Natural killer cell (primary cell): ENCODE results near the gene TMEM18. TPM values are rescaled to one million over a fixed set of nuclear protein-coding genes. Genes with fewer than 3 reads are reported as not detected.

ENCODE experiments used
- ATAC-seq, 3 donors: fragments of 150-1000 bp in 2 of 3; fragments of 200-7000 bp in 1 of 3; cut with Tn5 transposase; 1 replicate in 1 of 3; 2 replicates in 2 of 3; pipeline ENCODE4 v1.10.0; 2021; ENCODE audit warnings: mild to moderate bottlenecking in 2 of 3, moderate library complexity in 2 of 3
- DNase-seq, 2 donors: peaks; one replicate each; pipeline versions ENCODE4 v3.0.0 to v3.0.0-alpha.2; 2013 to 2021; ENCODE audit warnings: mixed read lengths in 1 of 2
- H3K27ac ChIP-seq: one replicate; pipeline ENCODE4 v1.5.1; 2013; ENCODE audit warnings: mild to moderate bottlenecking, low read length
- H3K27me3 ChIP-seq: one replicate; pipeline ENCODE4 v1.6.1; 2013; ENCODE audit warnings: low read length; ENCODE audit not compliant: control insufficient read depth, insufficient read depth
- H3K36me3 ChIP-seq: one replicate; pipeline ENCODE4 v1.6.1; 2013; ENCODE audit warnings: low read length; ENCODE audit not compliant: control insufficient read depth, insufficient read depth
- H3K4me1 ChIP-seq: one replicate; pipeline ENCODE4 v1.6.1; 2013; ENCODE audit warnings: low read length; ENCODE audit not compliant: control insufficient read depth, insufficient read depth
- H3K4me3 ChIP-seq: one replicate; pipeline ENCODE4 v1.5.1; 2013; ENCODE audit warnings: low read length
- H3K9me3 ChIP-seq: one replicate; pipeline ENCODE4 v1.6.1; 2013; ENCODE audit warnings: low read length; ENCODE audit not compliant: control insufficient read depth, insufficient read depth
- H3K27ac Mint-ChIP-seq, 2 donors: one replicate each; pipeline ENCODE4 v1.8.0; 2022; ENCODE audit warnings: mild to moderate bottlenecking in 2 of 2, mixed read lengths in 2 of 2, moderate library complexity in 1 of 2
- H3K27me3 Mint-ChIP-seq, 2 donors: one replicate each; pipeline ENCODE4 v1.8.0; 2022; ENCODE audit warnings: low read depth in 2 of 2, mixed read lengths in 2 of 2
- H3K36me3 Mint-ChIP-seq: one replicate; pipeline ENCODE4 v1.8.0; 2022; ENCODE audit warnings: mixed read lengths
- H3K4me1 Mint-ChIP-seq, 2 donors: one replicate each; pipeline ENCODE4 v1.8.0; 2022; ENCODE audit warnings: mixed read lengths in 2 of 2
- H3K4me3 Mint-ChIP-seq: one replicate; pipeline ENCODE4 v1.8.0; 2022; ENCODE audit warnings: mild to moderate bottlenecking, moderate library complexity, mixed read lengths
- H3K9me3 Mint-ChIP-seq, 2 donors: one replicate each; pipeline ENCODE4 v1.8.0; 2022; ENCODE audit warnings: mixed read lengths in 2 of 2
- WGBS: methylation state at CpG from one replicate; pipeline ENCODE4 v1.1.7; 2013; ENCODE audit warnings: missing lambda C conversion rate; ENCODE audit not compliant: insufficient coverage; 5-methylcytosine and 5-hydroxymethylcytosine counted together
- intact Hi-C: fragments of 100-400 bp; cut with micrococcal nuclease; formaldehyde crosslinking; loops from one replicate; pipeline ENCODE4 v1.14.2; 2022
- total RNA-seq, 4 donors: library from RNA; stranded (reverse); fragments of 120-200 nt in 1 of 4; gene quantifications; one replicate each; pipeline versions ENCODE4 v1.2.3 to v1.2.4, GENCODE V29; 2013 to 2022
- TF ChIP-seq, protein P1 (sequence below): fragments of 200-600 bp; IDR thresholded peaks from one replicate; pipeline ENCODE4 v1.8.0; 2022; ENCODE audit warnings: antibody characterized with exemption

Gene TMEM18
- total RNA-seq, 3 donors from 2014 or later (not counting 1 experiment from before 2014, with no cell fraction given) = 22.0 to 30.8 (median 22.1) TPM

DNA sequence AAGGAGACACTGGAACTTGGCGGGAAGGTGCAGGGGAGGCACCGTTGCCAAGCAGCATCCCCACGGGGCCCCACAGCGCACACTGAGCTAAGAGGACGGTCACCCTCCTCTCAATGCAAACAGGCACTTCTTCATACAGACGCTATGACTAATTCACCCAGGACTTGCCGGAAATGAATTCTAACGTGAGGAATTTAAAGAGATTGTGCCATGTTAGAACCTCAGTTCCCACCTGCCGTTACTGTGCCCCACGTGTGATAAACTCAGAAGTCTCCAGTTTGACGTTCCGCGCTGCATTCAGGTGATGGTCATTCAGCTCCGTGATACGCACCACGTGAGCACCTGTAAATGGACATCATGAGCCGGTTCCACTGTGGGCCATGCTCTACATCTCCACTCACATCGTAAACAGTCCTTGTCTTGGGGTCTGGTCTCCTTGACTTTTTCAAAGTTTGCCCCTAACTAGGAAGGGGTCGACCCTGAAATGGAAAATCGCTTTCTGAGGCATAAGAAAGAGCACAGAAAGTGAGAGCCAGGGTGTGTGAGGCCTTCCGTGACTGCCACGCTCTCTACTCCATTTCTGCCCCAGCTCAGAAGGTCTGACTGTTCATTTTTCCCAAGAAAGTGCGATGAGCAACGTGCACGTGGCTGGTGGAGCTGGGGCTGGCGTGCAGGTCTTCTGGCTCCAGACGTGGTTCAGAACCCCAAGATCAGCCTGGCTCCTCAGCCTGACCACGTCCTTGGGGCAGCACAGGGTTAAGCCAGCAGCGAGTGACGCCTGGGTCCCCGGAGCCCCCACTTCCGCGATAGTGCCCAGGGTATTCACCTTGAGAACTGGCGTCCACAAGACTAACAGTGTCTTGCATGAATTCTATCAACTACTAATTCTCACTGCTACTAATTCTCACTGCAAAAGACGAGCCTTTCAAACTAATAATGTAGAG lies 35.1 kb downstream of the TMEM18 start:
- Histone ChIP-seq H3K27ac (no peak overlapping the region), H3K4me1 (no peaks in the 10 kb centered on the region), H3K36me3 (no peaks in the 10 kb centered on the region), H3K9me3 (no peaks in the 10 kb centered on the region), H3K4me3 (no peak overlapping the region), H3K27me3 (no peaks in the 10 kb centered on the region)
- TF ChIP-seq, protein P1, sequence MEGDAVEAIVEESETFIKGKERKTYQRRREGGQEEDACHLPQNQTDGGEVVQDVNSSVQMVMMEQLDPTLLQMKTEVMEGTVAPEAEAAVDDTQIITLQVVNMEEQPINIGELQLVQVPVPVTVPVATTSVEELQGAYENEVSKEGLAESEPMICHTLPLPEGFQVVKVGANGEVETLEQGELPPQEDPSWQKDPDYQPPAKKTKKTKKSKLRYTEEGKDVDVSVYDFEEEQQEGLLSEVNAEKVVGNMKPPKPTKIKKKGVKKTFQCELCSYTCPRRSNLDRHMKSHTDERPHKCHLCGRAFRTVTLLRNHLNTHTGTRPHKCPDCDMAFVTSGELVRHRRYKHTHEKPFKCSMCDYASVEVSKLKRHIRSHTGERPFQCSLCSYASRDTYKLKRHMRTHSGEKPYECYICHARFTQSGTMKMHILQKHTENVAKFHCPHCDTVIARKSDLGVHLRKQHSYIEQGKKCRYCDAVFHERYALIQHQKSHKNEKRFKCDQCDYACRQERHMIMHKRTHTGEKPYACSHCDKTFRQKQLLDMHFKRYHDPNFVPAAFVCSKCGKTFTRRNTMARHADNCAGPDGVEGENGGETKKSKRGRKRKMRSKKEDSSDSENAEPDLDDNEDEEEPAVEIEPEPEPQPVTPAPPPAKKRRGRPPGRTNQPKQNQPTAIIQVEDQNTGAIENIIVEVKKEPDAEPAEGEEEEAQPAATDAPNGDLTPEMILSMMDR = no peak
- H3K4me3 Mint-ChIP-seq = no peak overlapping the region
- intact Hi-C loops = no loop called here
- H3K27ac Mint-ChIP-seq = no peak overlapping the region
- H3K36me3 Mint-ChIP-seq = no peaks in the 10 kb centered on the region
- ATAC-seq (no peak), DNase-seq (no peak)
- peaks cover 0 to 2% of the 10 kb centered on the region in 2 donors for H3K4me1 Mint-ChIP-seq
- H3K9me3 Mint-ChIP-seq = no peaks in the 10 kb centered on the region
- WGBS = 86% methylated on average over 34 of the region's 35 CpGs
- peaks cover 6 to 16% of the 10 kb centered on the region in 2 donors for H3K27me3 Mint-ChIP-seq

DNA sequence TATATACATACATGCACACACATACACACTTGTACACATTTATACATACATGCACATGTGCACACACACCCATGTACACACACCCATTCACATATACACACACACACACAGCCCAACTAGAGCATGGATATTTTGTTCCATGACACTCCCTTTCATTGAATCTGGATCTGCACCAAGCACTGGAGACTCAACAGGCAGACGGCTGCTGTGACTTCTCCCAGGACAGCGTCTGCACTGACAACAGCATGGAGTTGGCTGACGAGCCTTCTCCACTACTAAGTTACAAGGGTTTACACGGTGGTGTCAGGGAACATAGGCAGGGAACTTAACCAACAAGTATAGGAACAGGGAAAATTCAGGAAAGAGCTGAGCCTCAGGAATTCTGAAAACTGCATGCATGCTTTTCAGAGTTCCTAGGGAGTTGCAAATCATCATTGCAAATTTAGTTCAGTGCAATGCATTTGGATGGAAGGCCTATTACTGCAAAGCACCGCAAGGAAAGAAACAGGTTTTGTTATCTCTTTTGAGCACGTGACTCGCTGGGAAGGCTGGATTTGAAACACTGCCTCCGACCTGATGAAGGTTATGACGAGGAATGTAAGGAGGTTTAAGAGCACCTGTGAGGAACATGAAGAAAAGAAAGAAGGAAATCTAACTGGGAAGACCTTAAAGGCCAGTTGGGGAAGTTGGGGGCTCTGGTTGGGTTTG lies 35.9 kb downstream of the TMEM18 start:
- Mint-ChIP-seq H3K27ac (no peak overlapping the region), H3K4me3 (no peak overlapping the region), H3K4me1 (peaks cover 0 to 7% of the 10 kb centered on the region in 2 donors), H3K9me3 (no peaks in the 10 kb centered on the region), H3K27me3 (peaks cover 6 to 11% of the 10 kb centered on the region in 2 donors), H3K36me3 (no peaks in the 10 kb centered on the region)
- intact Hi-C loops = no loop called here
- DNase-seq (no peak), ATAC-seq (no peak)
- Histone ChIP-seq H3K27me3 (no peaks in the 10 kb centered on the region), H3K4me3 (no peak overlapping the region), H3K27ac (no peak overlapping the region), H3K9me3 (no peaks in the 10 kb centered on the region), H3K4me1 (peaks cover 7% of the 10 kb centered on the region), H3K36me3 (no peaks in the 10 kb centered on the region)
- TF ChIP-seq, protein P1 = no peak
- WGBS = 85% methylated on average over 9 of the region's 9 CpGs

DNA sequence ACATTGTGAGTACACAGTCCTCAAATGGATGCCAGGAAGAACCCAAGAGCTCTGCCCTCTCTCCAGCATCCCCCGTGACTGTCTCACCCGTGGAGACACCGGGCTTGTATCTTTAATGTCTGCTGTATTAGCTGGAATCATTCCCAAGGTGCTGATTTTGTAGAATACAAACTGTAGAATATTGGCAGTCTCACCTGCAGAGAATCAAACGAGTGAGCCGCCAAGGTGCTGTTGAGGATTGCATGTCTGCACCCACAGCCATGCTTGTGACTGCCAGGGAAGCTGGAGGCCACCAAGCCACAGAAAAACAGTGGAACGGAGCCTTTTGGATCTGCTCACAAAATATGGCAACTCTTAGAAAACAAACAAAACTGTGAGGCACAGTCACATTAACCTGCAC lies 37.5 kb downstream of the TMEM18 start:
- no peaks in the 10 kb centered on the region for H3K9me3 Mint-ChIP-seq
- H3K27me3 ChIP-seq = no peaks in the 10 kb centered on the region
- WGBS = 92% methylated on average over 6 of the region's 6 CpGs
- no peak overlapping the region for H3K27ac Mint-ChIP-seq
- H3K4me1 ChIP-seq = peaks cover 8% of the 10 kb centered on the region
- H3K27ac ChIP-seq = no peak overlapping the region
- H3K4me3 Mint-ChIP-seq = no peak overlapping the region
- H3K36me3 Mint-ChIP-seq = no peaks in the 10 kb centered on the region
- H3K9me3 ChIP-seq = no peaks in the 10 kb centered on the region
- ATAC-seq = no peak
- intact Hi-C loops = loop anchor here (10.0 kb wide), 1 partner anchor 105 kb away; no protein-coding TSS in a partner anchor
- no peak overlapping the region for H3K4me3 ChIP-seq
- TF ChIP-seq, protein P1 = no peak
- peaks cover 5 to 6% of the 10 kb centered on the region in 2 donors for H3K27me3 Mint-ChIP-seq
- no peak for DNase-seq
- H3K36me3 ChIP-seq = no peaks in the 10 kb centered on the region
- H3K4me1 Mint-ChIP-seq = peaks cover 0 to 7% of the 10 kb centered on the region in 2 donors
